Measurements from ENCODE around the gene SFXN5. TPM values are rescaled to one million over a fixed set of nuclear protein-coding genes. Genes with fewer than 3 reads are reported as not detected.

The SFXN5 gene
- polyA plus RNA-seq, 3 donors = 5.9 to 28.6 (median 9.5) TPM

DNA sequence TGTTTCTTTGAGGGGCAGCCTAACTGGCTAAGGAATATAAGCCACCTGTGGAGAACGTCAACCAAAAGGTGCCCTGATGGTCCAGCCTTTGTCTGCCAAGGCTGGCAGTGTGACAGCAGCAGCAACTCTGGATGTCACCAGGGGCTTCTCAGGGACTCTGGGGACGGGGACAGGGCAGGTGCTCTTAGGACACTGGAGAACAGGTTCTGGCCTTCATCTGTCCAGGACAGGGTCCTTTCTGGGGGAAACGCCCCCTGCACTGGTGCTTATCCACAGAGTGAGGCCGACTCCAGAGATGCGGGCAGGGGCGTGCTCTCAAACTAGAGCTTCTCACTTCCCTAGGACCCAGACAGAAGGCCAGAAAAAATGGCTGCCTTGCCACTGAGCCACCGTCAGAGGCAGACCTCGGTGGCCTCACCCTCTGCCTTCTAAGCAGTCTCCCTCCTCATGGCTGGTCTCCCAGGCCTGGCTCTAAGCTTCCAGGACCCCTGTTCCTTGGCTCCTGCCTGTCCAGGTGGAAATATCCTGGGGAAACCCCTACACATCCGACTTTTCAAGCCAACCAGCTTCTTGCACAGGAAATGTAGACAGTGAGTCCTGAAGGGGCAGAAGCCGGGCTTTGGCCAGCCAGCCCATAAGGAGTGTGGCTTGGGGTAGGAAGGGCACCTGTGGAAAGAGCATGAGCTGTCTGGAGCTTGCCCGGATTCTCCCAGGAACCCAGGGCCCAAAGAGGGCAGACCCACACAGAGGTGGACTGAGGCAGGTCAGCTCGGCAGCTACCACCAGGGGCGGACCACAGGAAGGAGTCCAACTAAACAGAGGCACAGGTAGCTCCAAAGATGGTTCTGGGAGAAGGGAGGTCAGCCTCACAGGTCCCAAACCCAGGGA is 11.3 kb upstream of the SFXN5 start:
- Histone ChIP-seq H3K79me2 (ENCODE audit: insufficient read depth, low read length) (no peaks in the 10 kb centered on the region), H3K4me3 (replicated peaks in 1 of 3; ENCODE audit: low read depth in 2 of 3, low read length in 3 of 3) (no peak overlapping the region), H3K4me1 (ENCODE audit: control insufficient read depth in 1 of 2, insufficient read depth in 2 of 2, low read length in 2 of 2) (no peaks in the 10 kb centered on the region), H3K9ac (ENCODE audit: insufficient read depth, low read length, poor library complexity, severe bottlenecking) (no peak overlapping the region), H3K9me3 (replicated peaks in 1 of 2; ENCODE audit: control insufficient read depth in 1 of 2, insufficient read depth in 1 of 2, low read length in 2 of 2) (no peaks in the 10 kb centered on the region), H3K27ac (ENCODE audit: low read depth in 1 of 2, low read length in 2 of 2) (no peak overlapping the region), H4K20me1 (ENCODE audit: insufficient read depth, low read length) (no peaks in the 10 kb centered on the region), H3K4me2 (replicated peaks; ENCODE audit: extremely low read depth, low read length, poor library complexity, severe bottlenecking) (no peak overlapping the region), H3K36me3 (replicated peaks in 1 of 2; ENCODE audit: control insufficient read depth in 1 of 2, insufficient read depth in 2 of 2, low read length in 2 of 2) (no peaks in the 10 kb centered on the region), H2AFZ (ENCODE audit: insufficient read depth, low read depth, low read length, poor library complexity, severe bottlenecking) (no peak overlapping the region), H3K27me3 (ENCODE audit: control insufficient read depth in 2 of 2, insufficient read depth in 2 of 2, low read length in 2 of 2) (no peaks in the 10 kb centered on the region)
- H3K36me3 Mint-ChIP-seq = no peaks in the 10 kb centered on the region
- H3K9me3 Mint-ChIP-seq = peaks cover 0 to 1% (median 0%) of the 10 kb centered on the region in 7 donors
- H3K27ac Mint-ChIP-seq = no peak overlapping the region
- peaks cover 6 to 8% (median 8%) of the 10 kb centered on the region in 3 donors for H3K27me3 Mint-ChIP-seq (ENCODE audit: low read depth in 3 of 3)
- no peak for TF ChIP-seq CTCF (IDR thresholded peaks at IDR 0.05)
- no peak for DNase-seq
- H3K4me3 Mint-ChIP-seq = no peak overlapping the region
- intact Hi-C loops (cut with micrococcal nuclease) = no loop called here
- 93% methylated on average over 11 of the region's 13 CpGs for WGBS (ENCODE audit: insufficient coverage)
- H3K4me1 Mint-ChIP-seq = peaks cover 2% of the 10 kb centered on the region

- Mint-ChIP-seq H3K27ac (peak overlapping the region in 1 of 7 donors; percentile 47), H3K36me3 (no peaks in the 10 kb centered on the region), H3K27me3 (ENCODE audit: low read depth in 3 of 3) (peaks cover 6 to 20% (median 12%) of the 10 kb centered on the region in 3 donors), H3K9me3 (peaks cover 0 to 1% (median 0%) of the 10 kb centered on the region in 7 donors), H3K4me1 (peaks cover 2% of the 10 kb centered on the region), H3K4me3 (no peak overlapping the region)
- Histone ChIP-seq H3K27me3 (ENCODE audit: control insufficient read depth in 2 of 2, insufficient read depth in 2 of 2, low read length in 2 of 2) (no peaks in the 10 kb centered on the region), H3K79me2 (ENCODE audit: insufficient read depth, low read length) (no peaks in the 10 kb centered on the region), H3K4me2 (replicated peaks; ENCODE audit: extremely low read depth, low read length, poor library complexity, severe bottlenecking) (no peak overlapping the region), H3K9me3 (replicated peaks in 1 of 2; ENCODE audit: control insufficient read depth in 1 of 2, insufficient read depth in 1 of 2, low read length in 2 of 2) (no peaks in the 10 kb centered on the region), H3K4me3 (replicated peaks in 1 of 3; ENCODE audit: low read depth in 2 of 3, low read length in 3 of 3) (no peak overlapping the region), H4K20me1 (ENCODE audit: insufficient read depth, low read length) (no peaks in the 10 kb centered on the region), H3K36me3 (replicated peaks in 1 of 2; ENCODE audit: control insufficient read depth in 1 of 2, insufficient read depth in 2 of 2, low read length in 2 of 2) (no peaks in the 10 kb centered on the region), H3K9ac (ENCODE audit: insufficient read depth, low read length, poor library complexity, severe bottlenecking) (no peak overlapping the region), H2AFZ (ENCODE audit: insufficient read depth, low read depth, low read length, poor library complexity, severe bottlenecking) (no peak overlapping the region), H3K27ac (ENCODE audit: low read depth in 1 of 2, low read length in 2 of 2) (no peak overlapping the region), H3K4me1 (ENCODE audit: control insufficient read depth in 1 of 2, insufficient read depth in 2 of 2, low read length in 2 of 2) (no peaks in the 10 kb centered on the region)
- WGBS (ENCODE audit: insufficient coverage) = 90% methylated on average over 16 of the region's 16 CpGs
- no peak for TF ChIP-seq CTCF (IDR thresholded peaks at IDR 0.05)
- DNase-seq = no peak
- intact Hi-C loops (cut with micrococcal nuclease) = no loop called here
Measured at GRCh38 chr2:73081181-73081671, 9.7 kb upstream of the SFXN5 start.
